ENCODE measurements around the gene SLC12A6.
"Not testable (repeated sequence)": the region's sequence is repeated elsewhere in the genome, so short reads cannot be mapped to it uniquely, and the experiment has no call there.

DNA sequence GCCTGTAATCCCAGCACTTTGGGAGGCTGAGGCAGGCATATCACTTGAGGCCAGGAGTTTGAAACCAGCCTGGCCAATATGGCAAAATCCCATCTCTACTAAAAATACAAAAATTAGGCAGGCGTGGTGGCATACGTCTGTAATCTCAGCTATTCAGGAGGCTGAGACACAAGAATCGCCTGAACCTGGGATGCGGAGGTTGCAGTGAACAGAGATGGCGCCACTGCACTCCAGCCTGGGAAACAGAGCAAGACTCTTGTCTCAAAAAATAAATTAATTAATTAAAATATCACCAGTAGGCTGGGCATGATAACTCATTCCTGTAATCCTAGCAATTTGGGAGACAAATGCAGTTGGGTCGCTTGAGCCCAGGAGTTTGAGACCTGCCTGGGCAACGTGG lies 144.3 kb downstream of the SLC12A6 start:
- not testable (repeated sequence) for TF ChIP-seq ZNF274 (IDR thresholded peaks at IDR 0.05; ENCODE audit: low read depth, low read length); YY1 (IDR thresholded peaks at IDR 0.05; ENCODE audit: insufficient read depth, insufficient read length)
